Glomerular endothelial cell (primary cell): Measurements from ENCODE around the gene GOLGA6A. TPM values are rescaled to one million over a fixed set of nuclear protein-coding genes. Genes with fewer than 3 reads are reported as not detected.
"Not testable (repeated sequence)": the region's sequence is repeated elsewhere in the genome, so short reads cannot be mapped to it uniquely, and the experiment has no call there.

Experiments used
- DNase-seq: peaks from one replicate; pipeline ENCODE4 v3.0.0-alpha.2; 2011; ENCODE audit warnings: low read depth, low spot score; ENCODE audit errors: extremely low read depth
- total RNA-seq: library from RNA; depleted of rRNA; stranded (reverse); fragments of >200 nt; gene quantifications from 2 replicates; pipeline ENCODE4 v1.2.3, GENCODE V29; 2015

GOLGA6A gene
- total RNA-seq: not detected in 2 replicates

GRCh38 chr15:74082450-74082849, at the start of gene GOLGA6A:
Gene GOLGA6A (minus strand): TSS chr15:74082550. CDS start chr15:74082509, 41 bp downstream.
- not testable (repeated sequence) for DNase-seq

GRCh38 chr15:74131628-74132413, 49.5 kb upstream of the GOLGA6A start:
- DNase-seq: no peak

- DNase-seq: no peak
These were observed 48.7 kb upstream of the GOLGA6A start for GRCh38 chr15:74130849-74131627.

GRCh38 chr15:74130155-74130848, 48.0 kb upstream of the GOLGA6A start, which contains the start of gene ISLR2:
Gene ISLR2 (plus strand): TSS chr15:74130586. CDS start chr15:74132755, 2,169 bp downstream.
- no peak for DNase-seq

- DNase-seq: no peak
These were observed 47.3 kb upstream of the GOLGA6A start for GRCh38 chr15:74129586-74130154.

GRCh38 chr15:74128785-74129585, 46.6 kb upstream of the GOLGA6A start:
- DNase-seq: no peak

GRCh38 chr15:74127954-74128784, 45.8 kb upstream of the GOLGA6A start:
- DNase-seq: no peak

- no peak for DNase-seq
These were observed 45.1 kb upstream of the GOLGA6A start for GRCh38 chr15:74127255-74127953.

GRCh38 chr15:74124759-74125158, 42.4 kb upstream of the GOLGA6A start:
- DNase-seq: no peak

- no peak for DNase-seq
These were observed 41.8 kb upstream of the GOLGA6A start for GRCh38 chr15:74124196-74124595.

GRCh38 chr15:74123658-74124057, 41.3 kb upstream of the GOLGA6A start:
- DNase-seq: no peak

- no peak for DNase-seq
These were observed 40.7 kb upstream of the GOLGA6A start for GRCh38 chr15:74123131-74123429.

- DNase-seq: no peak
These were observed 40.2 kb upstream of the GOLGA6A start for GRCh38 chr15:74122403-74123130.

- no peak for DNase-seq
These were observed 39.5 kb upstream of the GOLGA6A start for GRCh38 chr15:74121858-74122257.

GRCh38 chr15:74121039-74121438, 38.7 kb upstream of the GOLGA6A start:
- DNase-seq: no peak

- DNase-seq: no peak
These were observed 38.1 kb upstream of the GOLGA6A start for GRCh38 chr15:74120426-74120825.

- no peak for DNase-seq
These were observed 27.4 kb upstream of the GOLGA6A start for GRCh38 chr15:74109713-74110112.

GRCh38 chr15:74108611-74109010, 26.3 kb upstream of the GOLGA6A start:
- not testable (repeated sequence) for DNase-seq
